HepG2 (cell line): ENCODE data around the gene DHX32. TPM values are rescaled to one million over a fixed set of nuclear protein-coding genes. Genes with fewer than 3 reads are reported as not detected.

Experiments
- ATF7 ChIP-seq, 2 experiments: fragments of 450-650 bp in 1 of 2; sonication (generic) in 1 of 2; formaldehyde crosslinking in 1 of 2; IDR thresholded peaks; 2 replicates each; pipeline versions ENCODE4 v1.4.0 to v1.6.1; 2016 to 2020; ENCODE audit warnings: antibody characterized with exemption in 1 of 2, mild to moderate bottlenecking in 1 of 2, missing genetic modification reagents in 1 of 2
- FOXO1 ChIP-seq: sonication (generic); formaldehyde crosslinking; IDR thresholded peaks from 2 replicates; pipeline ENCODE4 v1.4.0; 2020; ENCODE audit warnings: missing genetic modification reagents
- GTF3A ChIP-seq: sonication (generic); formaldehyde crosslinking; conservative IDR thresholded peaks from 2 replicates; pipeline ENCODE4 v1.4.0; 2020; ENCODE audit warnings: mild to moderate bottlenecking, missing genetic modification reagents
- MAFG ChIP-seq: sonication (generic); formaldehyde crosslinking; IDR thresholded peaks from 2 replicates; pipeline ENCODE4 v1.5.1; 2020; ENCODE audit warnings: mild to moderate bottlenecking, missing genetic modification reagents
- MIER2 ChIP-seq: IDR thresholded peaks from 2 replicates; pipeline ENCODE4 v1.6.1; 2016; ENCODE audit warnings: missing biosample characterization, missing genetic modification reagents
- MTA1 ChIP-seq: sonication (generic); formaldehyde crosslinking; IDR thresholded peaks from 2 replicates; pipeline ENCODE4 v1.4.0; 2020; ENCODE audit warnings: missing genetic modification reagents, mild to moderate bottlenecking, borderline replicate concordance
- SKIL ChIP-seq: sonication (generic); formaldehyde crosslinking; IDR thresholded peaks from 2 replicates; pipeline ENCODE4 v1.8.0; 2022; ENCODE audit warnings: missing genetic modification reagents, mild to moderate bottlenecking, moderate library complexity, borderline replicate concordance
- SMAD3 ChIP-seq: sonication (generic); formaldehyde crosslinking; IDR thresholded peaks from 2 replicates; pipeline ENCODE4 v1.4.0; 2020; ENCODE audit warnings: missing genetic modification reagents
- STAT5B ChIP-seq: sonication (generic); formaldehyde crosslinking; IDR thresholded peaks from 2 replicates; pipeline ENCODE4 v1.4.0; 2020; ENCODE audit warnings: missing genetic modification reagents
- UBTF ChIP-seq: sonication (generic); formaldehyde crosslinking; IDR thresholded peaks from 2 replicates; pipeline ENCODE4 v1.4.0; 2020; ENCODE audit warnings: mild to moderate bottlenecking, missing genetic modification reagents
- ZNF124 ChIP-seq: sonication (generic); formaldehyde crosslinking; IDR thresholded peaks from 2 replicates; pipeline ENCODE4 v1.4.0; 2020; ENCODE audit warnings: missing genetic modification reagents
- ZNF160 ChIP-seq: sonication (generic); formaldehyde crosslinking; IDR thresholded peaks from 2 replicates; pipeline ENCODE4 v1.8.0; 2022; ENCODE audit warnings: mild to moderate bottlenecking, inconsistent platforms, missing genetic modification reagents
- ZNF224 ChIP-seq: sonication (generic); formaldehyde crosslinking; IDR thresholded peaks from 2 replicates; pipeline ENCODE4 v1.5.0; 2020; ENCODE audit warnings: mild to moderate bottlenecking, missing genetic modification reagents
- ZNF318 ChIP-seq: sonication (generic); formaldehyde crosslinking; IDR thresholded peaks from 2 replicates; pipeline ENCODE4 v1.4.0; 2020; ENCODE audit warnings: mild to moderate bottlenecking, missing genetic modification reagents
- ZNF331 ChIP-seq: sonication (generic); formaldehyde crosslinking; IDR thresholded peaks from 2 replicates; pipeline ENCODE4 v1.4.0; 2020; ENCODE audit warnings: missing genetic modification reagents
- ZNF33B ChIP-seq: sonication (generic); formaldehyde crosslinking; IDR thresholded peaks from 2 replicates; pipeline ENCODE4 v1.5.1; 2020; ENCODE audit warnings: mild to moderate bottlenecking, missing genetic modification reagents
- polyA plus RNA-seq, 8 experiments: library from polyadenylated mRNA; depleted of rRNA in 3 of 8; stranded (reverse) in 7 of 8; unstranded in 1 of 8; fragments of >200 nt; fragmentation: Illumina TruSeq in 4 of 8; extraction: Trizol in 4 of 8; gene quantifications; 2 replicates each; pipeline versions ENCODE4 v1.2.1 to v1.2.3, GENCODE V29; 2011 to 2016; ENCODE audit warnings: low read depth in 4 of 8, missing spikeins in 1 of 8, mixed read lengths in 1 of 8; ENCODE audit not compliant: insufficient read depth in 1 of 8
- total RNA-seq, 5 experiments: library from RNA; depleted of rRNA; stranded (reverse); fragments of >200 nt; fragmentation: Illumina TruSeq; extraction: Trizol; gene quantifications; 2 replicates each; pipeline ENCODE4 v1.2.3, GENCODE V29; 2016; ENCODE audit warnings: low read depth in 1 of 5

The DHX32 gene
- total and polyA plus RNA-seq, 2 of the 13 experiments (the other 11 are each of a cell fraction or from before 2014, with no cell fraction given) = 15.5 to 16.5 TPM

- TF ChIP-seq UBTF (peak; percentile 67), ZNF160 (CRISPR knock-in tag) (no peak; the same call in 1 of the 2 replicates), ZNF33B (0 out of 2 replicates have a peak, but pooled peaks have one; percentile 29), MTA1 (CRISPR knock-in tag) (peak; percentile 91), SMAD3 (CRISPR knock-in tag) (peak; percentile 87; the same call in 1 of the 2 replicates), ATF7 (IDR thresholded peaks at IDR 0.05) (no peak), ATF7 (CRISPR knock-in tag; IDR thresholded peaks at IDR 0.05) (peak; percentile 79), ZNF224 (no peak), STAT5B (no peak), SKIL (CRISPR knock-in tag) (peak; percentile 97), MAFG (no peak), ZNF124 (CRISPR knock-in tag) (peak; percentile 89), ZNF331 (peak; percentile 95), FOXO1 (peak; percentile 90), MIER2 (CRISPR knock-in tag) (peak; percentile 67; the same call in 1 of the 2 replicates), GTF3A (CRISPR knock-in tag) (peak; percentile 36; the same call in 1 of the 2 replicates), ZNF318 (peak; percentile 97)
Observed at GRCh38 chr10:125792342-125793300, 88.5 kb downstream of the DHX32 start (continued).
